MCF 10A (cell line): ENCODE measurements around the gene DUSP9. TPM values are rescaled to one million over a fixed set of nuclear protein-coding genes. Genes with fewer than 3 reads are reported as not detected.

Source experiments
- BruUV-seq: library from RNA; stranded (reverse); fragments of 400-500 nt; replicated peaks from 2 replicates; lab custom pipeline; 2021; lab: Mats Ljungman, UMichigan
- CTCF ChIA-PET: fragments of 300-600 bp; sonication (Branson Sonifier 250); formaldehyde crosslinking; extraction: SDS; loops from one replicate; lab custom pipeline; 2021; ENCODE audit warnings: antibody characterized with exemption, inconsistent platforms; lab: Yijun Ruan, JAX
- POLR2A ChIA-PET: fragments of 300-600, 350-650 bp; sonication (Branson Sonifier 250); formaldehyde crosslinking; extraction: SDS; loops from one replicate; lab custom pipeline; 2020; ENCODE audit warnings: antibody characterized with exemption, inconsistent platforms; lab: Yijun Ruan, JAX
- DNase-seq: peaks from one replicate; pipeline ENCODE4 v3.0.0-alpha.2; 2018; ENCODE audit not compliant: unreplicated experiment
- H3K27ac Mint-ChIP-seq: one replicate; pipeline ENCODE4 v1.8.0; 2022; ENCODE audit warnings: mild to moderate bottlenecking, low read depth, mixed read lengths; ENCODE audit not compliant: unreplicated experiment
- H3K27me3 Mint-ChIP-seq: one replicate; pipeline ENCODE4 v1.8.0; 2022; ENCODE audit warnings: mixed read lengths; ENCODE audit not compliant: insufficient read depth, unreplicated experiment
- H3K36me3 Mint-ChIP-seq: one replicate; pipeline ENCODE4 v1.8.0; 2022; ENCODE audit warnings: mild to moderate bottlenecking, moderate library complexity, mixed read lengths; ENCODE audit not compliant: insufficient read depth, unreplicated experiment
- H3K4me1 Mint-ChIP-seq: one replicate; pipeline ENCODE4 v1.8.0; 2022; ENCODE audit warnings: mixed read lengths; ENCODE audit not compliant: insufficient read depth, unreplicated experiment
- H3K4me3 Mint-ChIP-seq: one replicate; pipeline ENCODE4 v1.8.0; 2022; ENCODE audit warnings: mild to moderate bottlenecking, moderate library complexity, mixed read lengths; ENCODE audit not compliant: unreplicated experiment
- H3K9me3 Mint-ChIP-seq: one replicate; pipeline ENCODE4 v1.8.0; 2022; ENCODE audit warnings: mixed read lengths; ENCODE audit not compliant: unreplicated experiment
- CTCF ChIP-seq: fragments of 200-600 bp; IDR thresholded peaks from one replicate; pipeline ENCODE4 v1.8.0; 2022; ENCODE audit warnings: antibody characterized with exemption, mild to moderate bottlenecking; ENCODE audit not compliant: unreplicated experiment
- intact Hi-C: fragments of 100-400 bp; cut with micrococcal nuclease; formaldehyde crosslinking; loops from 2 replicates; pipeline ENCODE4 v1.14.1; 2022
- total RNA-seq: library from RNA; stranded (reverse); gene quantifications from 2 replicates; pipeline ENCODE4 v1.2.3, GENCODE V29; 2022

DUSP9 gene
- total RNA-seq, 1 experiment from 2014 or later, result not detected

GRCh38 chrX:153644356-153645125 lies 2.5 kb upstream of the DUSP9 start:
- Mint-ChIP-seq H3K4me1 (peaks cover 6% of the 10 kb centered on the region), H3K9me3 (no peaks in the 10 kb centered on the region), H3K4me3 (no peak overlapping the region), H3K36me3 (no peaks in the 10 kb centered on the region), H3K27ac (no peak overlapping the region), H3K27me3 (peaks cover 11% of the 10 kb centered on the region)
- BruUV-seq, result no TSS peak
- DNase-seq, result no peak
- intact Hi-C loops, result no loop called here
- POLR2A ChIA-PET, result interaction anchor here (0.7 kb wide), 1 partner anchor 35 kb away, joined by 3 read pairs; no protein-coding TSS in a partner anchor
- CTCF ChIA-PET, result interaction anchor here (0.6 to 3.2 kb wide), 10 partner anchors 9 to 63 kb away, joined by 3 to 17 read pairs (median 4); no protein-coding TSS in a partner anchor
- TF ChIP-seq CTCF, result no peak

- Mint-ChIP-seq H3K4me1 (peaks cover 6% of the 10 kb centered on the region), H3K4me3 (no peak overlapping the region), H3K27ac (no peak overlapping the region), H3K9me3 (no peaks in the 10 kb centered on the region), H3K27me3 (peaks cover 11% of the 10 kb centered on the region), H3K36me3 (no peaks in the 10 kb centered on the region)
- no peak for DNase-seq
- CTCF ChIA-PET, result interaction anchor here (0.6 to 3.2 kb wide), 9 partner anchors 8 to 64 kb away, joined by 3 to 17 read pairs (median 4); no protein-coding TSS in a partner anchor
- no TSS peak for BruUV-seq
- no peak for TF ChIP-seq CTCF
- POLR2A ChIA-PET, result interaction anchor here (0.7 to 1.0 kb wide), 2 partner anchors 35 to 40 kb away, joined by 3 read pairs; no protein-coding TSS in a partner anchor
- intact Hi-C loops, result no loop called here
Observed at GRCh38 chrX:153645151-153645550, 1.9 kb upstream of the DUSP9 start.

- no peak overlapping the region for H3K27ac Mint-ChIP-seq
- TF ChIP-seq CTCF, result no peak
- H3K36me3 Mint-ChIP-seq, result no peaks in the 10 kb centered on the region
- no peaks in the 10 kb centered on the region for H3K9me3 Mint-ChIP-seq
- H3K4me1 Mint-ChIP-seq, result peaks cover 6% of the 10 kb centered on the region
- DNase-seq, result peak; percentile 27
- ChIA-PET POLR2A (interaction anchor here (1.0 kb wide), 1 partner anchor 39 kb away, joined by 3 read pairs; no protein-coding TSS in a partner anchor), CTCF (interaction anchor here (1.1 to 3.2 kb wide), 3 partner anchors 15 to 63 kb away, joined by 3 to 17 read pairs (median 8); no protein-coding TSS in a partner anchor)
- BruUV-seq, result no TSS peak
- peaks cover 11% of the 10 kb centered on the region for H3K27me3 Mint-ChIP-seq
- intact Hi-C loops, result no loop called here
- no peak overlapping the region for H3K4me3 Mint-ChIP-seq
Observed at GRCh38 chrX:153645921-153646488, 998 bp upstream of the DUSP9 start.
